DMS53 (cell line): ENCODE measurements around the gene DAPK2.
"Not testable (repeated sequence)": the region's sequence is repeated elsewhere in the genome, so short reads cannot be mapped to it uniquely, and the experiment has no call there.

Source experiments
- DNase-seq: peaks from one replicate; lab custom pipeline; 2025; lab: John Stamatoyannopoulos, UW

The DAPK2 gene

DNA sequence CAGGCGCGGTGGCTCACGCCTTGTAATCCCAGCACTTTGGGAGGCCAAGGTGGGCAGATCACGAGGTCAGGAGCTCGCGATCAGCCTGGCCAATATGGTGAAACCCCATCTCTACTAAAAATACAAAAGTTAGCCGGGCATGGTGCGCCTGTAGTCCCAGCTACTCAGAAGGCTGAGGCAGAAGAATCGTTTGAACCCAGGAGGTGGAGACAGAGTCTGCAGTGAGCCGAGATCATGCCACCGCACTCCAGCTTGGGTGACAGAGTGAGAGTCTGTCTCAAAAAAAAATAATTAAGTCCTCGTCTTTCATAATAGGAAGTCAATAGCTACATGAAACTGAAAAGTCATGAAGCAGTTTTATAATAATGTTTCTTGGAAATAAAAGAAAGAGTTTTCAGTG, 7.4 kb upstream of the DAPK2 start:
- DNase-seq = not testable (repeated sequence)

- DNase-seq = no peak
Measured at GRCh38 chr15:64052925-64053491, 6.7 kb upstream of the DAPK2 start.

GRCh38 chr15:64051407-64052259, 5.3 kb upstream of the DAPK2 start:
- DNase-seq = no peak

DNA sequence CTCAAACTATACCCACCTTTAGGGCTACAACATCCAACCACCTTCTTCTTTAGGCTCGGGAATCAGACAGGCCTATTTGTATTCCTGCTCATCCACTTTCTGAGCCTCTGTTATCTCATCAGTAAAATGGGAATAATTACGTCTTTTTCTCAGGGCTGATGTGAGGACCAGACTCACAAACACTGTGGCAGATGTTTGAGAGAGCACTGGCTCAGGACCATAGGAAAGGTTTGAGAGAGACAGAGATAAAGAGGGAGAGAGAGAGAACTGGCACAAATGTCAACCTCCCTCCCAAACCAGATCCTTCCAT, 4.8 kb upstream of the DAPK2 start:
- DNase-seq = no peak

DNA sequence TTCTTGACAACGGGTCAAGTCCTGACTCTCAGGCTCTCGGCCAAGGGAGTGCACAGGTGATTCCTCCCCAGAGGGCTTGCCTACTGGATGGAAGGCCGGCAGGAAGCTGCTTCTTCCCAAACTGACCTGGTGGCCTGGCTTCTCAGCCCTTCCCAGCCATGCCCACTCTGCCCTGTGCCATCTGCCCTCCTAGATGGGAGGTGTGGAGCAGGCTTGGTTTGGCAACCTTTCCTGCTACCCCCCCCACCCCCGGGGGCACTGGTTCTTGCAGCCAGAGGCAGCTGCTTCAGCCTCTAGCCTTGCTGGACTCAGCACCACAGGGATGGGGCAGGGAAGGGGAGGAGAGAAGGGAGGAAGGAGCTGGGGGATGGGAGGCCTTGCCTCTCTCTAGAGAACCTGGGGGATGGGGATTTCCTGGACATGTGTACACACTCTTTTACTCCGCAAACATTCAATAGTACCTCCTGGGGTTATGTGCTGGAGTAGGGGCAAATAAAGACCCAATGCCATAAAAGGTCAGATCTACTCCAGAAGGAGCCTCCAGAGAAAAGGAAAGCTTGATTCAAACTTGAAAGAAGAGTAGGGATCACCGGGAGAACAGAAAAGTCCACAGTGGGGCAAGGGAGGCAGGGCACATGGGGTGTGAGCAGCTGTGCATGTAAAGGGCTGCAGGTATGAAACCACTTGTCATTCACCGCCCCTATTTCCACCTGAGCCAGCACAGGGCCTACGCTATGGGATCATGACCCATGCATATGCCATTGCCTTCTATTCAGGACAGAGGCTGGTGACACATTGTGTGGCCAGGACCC, 4.2 kb upstream of the DAPK2 start:
- peak; percentile 91 for DNase-seq

- DNase-seq = no peak
Measured at GRCh38 chr15:64048781-64049460, 2.6 kb upstream of the DAPK2 start.

DNA sequence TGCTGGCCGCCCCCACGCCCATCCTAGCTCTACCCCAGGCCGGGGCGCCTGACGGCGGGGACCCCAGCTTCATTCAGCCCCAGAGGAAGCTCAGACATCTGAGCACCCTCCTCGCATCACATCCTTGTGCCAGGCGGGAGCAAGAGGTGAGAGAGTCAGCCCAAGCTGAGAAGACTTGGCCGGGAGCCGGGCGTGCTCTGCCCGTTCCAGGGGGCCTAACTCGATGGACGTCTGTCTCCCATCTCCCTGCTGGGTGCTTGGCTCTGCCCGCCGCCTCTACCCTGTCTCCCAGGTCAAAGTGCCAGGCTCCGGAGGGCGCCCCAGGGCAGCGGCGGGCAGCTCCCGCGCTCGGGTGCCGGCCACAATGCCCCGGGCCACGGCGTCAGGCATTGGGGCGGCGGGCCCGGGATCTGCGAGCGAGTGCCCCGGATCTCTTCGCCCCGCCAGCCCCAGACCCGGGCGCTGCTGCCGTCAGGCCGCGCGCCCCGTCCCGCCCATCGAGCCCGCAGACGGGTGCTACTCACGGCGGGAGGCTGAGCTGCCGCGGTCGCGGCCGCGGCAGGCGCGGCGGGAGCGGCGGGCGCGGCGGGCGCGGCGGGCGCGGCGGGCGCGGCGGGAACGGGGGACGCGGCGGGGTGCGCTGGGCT, 388 bp downstream of the DAPK2 start:
- no peak for DNase-seq

DNA sequence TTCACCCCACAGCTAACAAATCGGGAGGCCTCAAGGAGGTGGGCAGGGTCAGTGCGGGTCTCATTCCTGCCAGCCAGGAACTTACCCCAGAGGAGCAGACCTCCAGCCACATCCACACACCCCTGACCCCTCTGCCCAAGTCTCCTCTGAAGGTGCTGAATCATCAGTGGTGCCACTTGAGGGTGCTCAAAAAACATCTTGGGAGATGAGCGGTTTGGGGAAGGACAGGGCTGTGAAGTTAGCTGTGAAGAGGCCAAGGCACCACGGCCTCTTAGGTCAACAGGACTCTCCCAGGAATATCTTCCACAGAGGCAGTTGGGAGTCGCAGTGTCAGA, 1.2 kb downstream of the DAPK2 start:
- no peak for DNase-seq

DNA sequence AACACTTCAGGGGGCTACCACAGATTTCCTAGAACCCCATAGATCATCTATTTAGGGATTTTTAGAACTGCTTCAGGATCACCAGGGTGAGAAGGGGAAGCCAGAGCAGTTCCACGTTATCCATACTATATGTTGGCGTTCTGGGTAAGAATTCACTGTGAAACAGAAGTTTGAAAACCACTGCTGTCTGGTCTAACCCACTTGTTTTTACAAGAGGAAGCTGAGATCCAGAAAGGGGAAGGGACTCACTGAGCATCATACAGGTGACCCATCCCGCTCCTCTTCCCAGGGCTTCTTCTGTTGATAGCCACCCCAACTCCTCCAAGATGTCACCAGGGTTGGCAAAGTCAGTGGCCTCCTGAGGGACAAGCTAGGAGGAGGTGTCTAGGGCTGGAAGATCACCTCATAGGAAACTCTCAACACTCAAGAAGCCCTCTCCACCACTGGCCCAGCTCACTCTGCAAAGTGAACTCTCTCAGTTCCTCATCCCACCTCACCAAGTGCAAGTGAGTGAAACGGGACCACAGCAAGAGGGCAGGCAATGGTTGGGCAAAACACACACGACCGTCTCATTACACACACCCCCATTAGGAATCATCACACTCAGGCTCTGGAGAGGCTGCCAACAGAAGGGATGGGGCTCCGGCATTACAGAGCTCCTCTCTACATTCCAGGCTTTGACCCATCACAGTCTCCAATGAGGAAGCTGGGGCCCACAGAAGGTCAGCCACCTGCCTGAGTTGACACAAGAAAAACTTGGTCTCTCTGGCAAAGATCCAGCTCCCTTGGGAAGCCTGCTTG, 1.8 kb downstream of the DAPK2 start:
- DNase-seq = peak; percentile 54

- no peak for DNase-seq
Measured at GRCh38 chr15:64038878-64039610, 7.2 kb downstream of the DAPK2 start.

DNA sequence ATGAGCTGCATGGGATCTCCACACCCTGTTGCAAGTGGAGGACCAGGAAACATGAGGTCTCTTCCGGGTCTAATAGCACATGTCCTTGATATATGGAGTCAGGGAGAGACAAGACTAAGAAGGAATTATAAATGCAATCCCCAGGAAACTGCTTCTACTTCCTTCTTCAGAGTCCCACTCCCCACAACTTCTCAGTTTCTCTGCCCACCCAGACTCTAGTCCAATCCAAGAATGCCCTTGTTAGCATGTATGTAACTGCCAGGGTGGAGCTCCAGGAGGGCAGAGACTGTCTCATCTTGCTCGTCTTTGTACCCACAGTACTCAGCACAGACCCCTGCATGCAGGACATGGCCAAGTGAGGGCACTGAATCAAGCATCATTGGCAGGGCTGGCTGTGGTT, 8.3 kb downstream of the DAPK2 start:
- no peak for DNase-seq

GRCh38 chr15:64037116-64037515, 9.2 kb downstream of the DAPK2 start:
- no peak for DNase-seq

DNA sequence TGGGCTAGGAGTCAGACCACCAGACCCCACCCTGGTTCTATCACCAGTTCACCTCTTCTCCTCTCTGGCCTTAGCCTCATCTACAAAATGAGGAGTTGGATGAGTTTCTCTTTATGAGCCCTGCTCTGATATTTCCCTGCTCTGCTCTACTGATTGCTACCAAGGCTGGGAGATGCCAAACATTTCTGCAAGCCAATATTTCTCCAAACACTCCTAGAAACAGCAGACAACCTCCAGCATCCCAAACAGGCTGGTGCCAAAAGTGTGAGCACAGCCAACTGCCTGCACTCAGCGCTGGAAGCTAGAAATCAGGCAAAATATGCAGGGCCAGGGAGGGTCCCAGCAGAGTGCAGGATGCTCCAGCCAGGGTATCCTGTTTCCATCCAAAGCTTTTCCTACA, 10.8 kb downstream of the DAPK2 start:
- DNase-seq = no peak

DNA sequence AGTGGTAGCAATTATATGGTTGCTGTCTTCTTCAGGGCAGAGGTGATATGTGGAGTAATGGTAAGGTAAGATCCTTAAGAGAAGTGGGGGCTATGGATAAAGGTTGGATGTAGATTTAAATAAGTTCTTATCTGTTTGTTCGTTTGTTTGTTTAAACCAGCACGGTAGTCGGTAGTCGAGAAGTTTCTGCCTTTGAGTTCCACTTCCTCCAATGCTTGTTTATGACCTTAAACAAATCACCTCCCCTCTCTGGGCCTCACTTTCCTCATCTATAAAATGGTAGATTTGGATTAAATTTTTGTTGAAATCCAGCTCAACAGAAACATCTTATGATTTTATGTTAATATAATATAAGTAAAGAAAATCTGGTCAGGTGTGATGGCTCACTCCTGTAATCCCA, 11.8 kb downstream of the DAPK2 start:
- DNase-seq = no peak

GRCh38 chr15:64032329-64032728, 14.0 kb downstream of the DAPK2 start:
- no peak for DNase-seq

GRCh38 chr15:64030123-64030522, 16.2 kb downstream of the DAPK2 start:
- no peak for DNase-seq

- DNase-seq = no peak
Measured at GRCh38 chr15:64029633-64030032, 16.7 kb downstream of the DAPK2 start.

DNA sequence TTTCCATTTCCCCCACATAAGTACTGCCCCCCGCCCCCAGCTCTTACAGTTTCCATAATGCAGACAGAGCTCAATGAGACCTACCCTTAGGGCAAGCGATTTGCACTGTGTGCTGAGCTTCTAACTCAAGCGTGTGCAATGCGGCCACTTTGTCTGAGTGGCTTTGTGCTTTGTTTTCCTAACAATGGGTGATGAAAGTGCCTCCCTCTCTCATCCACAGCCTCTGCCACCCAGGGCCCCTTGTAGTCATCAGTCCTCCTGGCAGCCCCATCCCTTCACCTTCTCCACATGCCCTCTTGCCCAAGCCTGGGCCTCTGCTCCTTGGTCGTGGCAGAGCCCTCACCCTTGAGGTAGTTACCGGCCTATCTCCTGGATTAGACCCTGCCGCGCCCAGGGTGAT, 17.2 kb downstream of the DAPK2 start:
- DNase-seq = no peak

DNA sequence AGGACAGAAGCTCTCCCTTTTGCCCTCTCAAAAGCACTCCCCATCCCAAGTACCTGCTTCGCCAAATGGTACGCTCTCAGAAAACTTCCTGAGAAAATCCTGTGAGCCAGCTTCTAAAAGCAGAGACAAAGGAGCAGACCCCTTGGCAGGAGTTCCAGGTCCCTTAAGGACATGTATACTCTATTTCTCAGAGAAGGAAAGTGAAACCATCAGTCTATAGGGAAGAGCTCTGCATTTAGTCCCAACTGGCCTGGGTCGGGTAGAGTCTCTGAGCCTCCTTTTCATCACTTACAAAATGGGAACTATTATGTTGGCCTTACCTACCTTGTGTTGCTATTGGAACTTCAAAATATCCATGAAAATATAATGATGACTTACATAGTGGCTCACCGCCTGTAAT, 19.7 kb downstream of the DAPK2 start:
- DNase-seq = no peak

GRCh38 chr15:64024172-64025050, 21.9 kb downstream of the DAPK2 start:
- no peak for DNase-seq
